Measurements from ENCODE around the gene HOXA5. TPM values are rescaled to one million over a fixed set of nuclear protein-coding genes. Genes with fewer than 3 reads are reported as not detected.

Gene HOXA5
- total and polyA plus RNA-seq, 5 donors = 0.17 to 0.43 TPM; not detected in 3

DNA sequence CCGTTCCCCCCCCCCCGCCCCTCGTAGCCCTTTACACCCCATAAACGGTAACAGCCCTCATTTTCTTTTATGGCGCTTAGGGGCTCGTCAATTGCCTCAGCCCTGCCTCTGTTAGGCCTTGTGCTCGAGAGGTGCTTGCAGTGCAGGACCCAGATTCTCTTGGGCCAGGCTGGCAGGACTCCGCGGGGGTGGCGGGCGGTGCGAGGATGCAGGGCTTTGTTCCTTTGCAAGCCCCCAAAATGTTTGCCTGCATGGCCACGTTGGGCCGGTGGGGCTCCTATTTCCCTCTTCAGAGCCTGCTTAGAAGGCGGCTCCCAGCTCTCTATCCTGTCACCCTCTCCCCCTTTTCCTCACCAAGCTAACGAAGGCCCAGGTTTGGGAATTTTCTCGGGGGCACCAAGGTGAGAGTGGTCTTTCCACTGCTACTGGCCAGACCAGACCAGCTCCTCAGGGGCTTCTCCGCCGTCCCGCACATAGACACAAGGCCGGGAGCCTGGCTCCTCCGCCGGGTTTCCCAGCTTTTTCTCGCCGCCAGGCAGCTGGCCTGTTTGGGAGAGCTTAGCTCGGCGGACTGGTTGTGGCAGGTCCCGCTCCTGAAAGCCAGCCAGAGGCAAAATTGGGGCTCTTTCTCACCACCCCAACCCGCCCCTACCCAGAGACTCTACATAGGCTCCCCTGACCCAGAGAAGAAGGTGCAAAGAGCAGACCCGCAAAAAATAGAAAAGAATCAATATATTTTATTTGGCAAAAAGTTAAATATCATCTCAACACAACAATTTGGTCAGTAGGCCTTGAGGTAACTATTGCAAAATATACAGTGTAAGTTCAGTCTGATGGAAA lies 18.5 kb upstream of the HOXA5 start:
- 30% methylated on average over 30 of the region's 30 CpGs for WGBS
- Histone ChIP-seq H3K4me3 (ENCODE audit: low read length) (no peak overlapping the region), H3K27ac (ENCODE audit: low read length) (no peak overlapping the region), H3K27me3 (ENCODE audit: control insufficient read depth, insufficient read depth) (no peaks in the 10 kb centered on the region), H3K4me1 (ENCODE audit: control insufficient read depth, insufficient read depth, low read length) (no peaks in the 10 kb centered on the region), H3K9me3 (ENCODE audit: control insufficient read depth, low read length) (no peaks in the 10 kb centered on the region)
- intact Hi-C loops (cut with DNase I) = loop anchor here (5.0 to 10.0 kb wide), 4 partner anchors 480 to 1277 kb away; no protein-coding TSS in a partner anchor
- ATAC-seq (no peak), DNase-seq (peak in 2 of 3 donors; percentile 34 to 61)

DNA sequence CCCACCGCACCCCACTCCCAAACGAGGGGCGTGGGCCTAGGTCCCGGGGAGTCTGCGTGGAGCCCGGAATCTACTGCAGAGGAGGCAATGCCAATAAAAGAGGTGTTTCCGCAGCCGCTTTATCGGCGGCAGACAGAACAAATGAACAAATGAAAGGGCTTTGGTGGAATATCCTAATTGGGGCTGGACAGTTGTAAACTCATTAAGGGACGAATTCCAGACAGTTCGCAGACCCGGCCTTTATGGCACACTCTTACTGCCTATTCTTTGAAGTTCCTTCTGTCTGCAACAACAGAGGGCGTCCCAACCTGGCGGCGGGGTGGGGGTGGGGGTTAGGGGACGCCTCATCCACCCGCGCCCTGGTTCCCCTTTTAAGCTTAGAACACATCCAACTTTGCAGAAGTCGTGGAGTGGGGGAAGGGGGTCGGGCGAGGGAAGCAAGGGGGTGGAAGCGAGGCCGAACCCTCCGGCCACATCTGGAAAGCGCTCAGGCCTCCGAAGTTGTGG lies 17.8 kb upstream of the HOXA5 start:
- WGBS = 6% methylated on average over 27 of the region's 27 CpGs
- ATAC-seq (peak in 1 of 2 donors; percentile 32), DNase-seq (peak in 2 of 3 donors; percentile 68 to 75)
- Histone ChIP-seq H3K9me3 (ENCODE audit: control insufficient read depth, low read length) (no peaks in the 10 kb centered on the region), H3K4me1 (ENCODE audit: control insufficient read depth, insufficient read depth, low read length) (peaks cover under 1% of the 10 kb centered on the region), H3K4me3 (ENCODE audit: low read length) (peak overlapping the region; percentile 21), H3K27me3 (ENCODE audit: control insufficient read depth, insufficient read depth) (no peaks in the 10 kb centered on the region), H3K27ac (ENCODE audit: low read length) (no peak overlapping the region)
- intact Hi-C loops (cut with DNase I) = loop anchor here (5.0 to 10.0 kb wide), 4 partner anchors 479 to 1276 kb away; no protein-coding TSS in a partner anchor

DNA sequence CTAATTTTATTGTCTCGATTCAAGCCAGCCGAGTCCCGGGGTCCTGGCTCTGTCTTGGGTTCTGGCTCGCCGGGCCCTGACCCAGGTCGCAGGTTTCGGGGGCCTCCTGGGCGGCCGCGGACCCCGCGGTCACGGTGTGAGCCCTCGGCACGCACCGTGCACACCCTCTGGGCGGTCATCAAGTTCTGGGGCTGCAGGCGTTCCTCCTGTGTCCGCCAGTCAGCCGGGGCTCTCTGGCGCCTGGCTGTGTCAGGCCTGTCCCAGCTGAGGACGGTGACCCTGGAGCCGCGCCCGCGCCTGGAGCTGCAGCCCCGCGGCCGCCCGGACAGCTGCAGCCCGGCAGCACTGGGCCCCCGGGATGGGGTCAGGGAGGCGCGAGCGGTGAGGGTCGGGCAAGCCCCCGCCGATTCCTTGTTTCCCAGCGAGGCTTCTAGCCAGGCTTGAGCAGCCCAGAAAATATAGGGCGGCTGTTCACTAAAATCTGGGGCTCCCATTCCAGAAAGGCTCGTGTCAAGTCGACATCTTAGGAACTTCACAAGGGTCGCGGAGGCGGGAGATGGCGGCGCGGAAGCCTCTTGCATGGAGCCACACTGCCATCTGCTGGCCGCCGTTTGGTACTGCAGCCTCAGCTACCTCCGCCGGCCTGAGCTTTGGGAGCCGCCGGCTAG lies 17.2 kb upstream of the HOXA5 start:
- H3K27me3 ChIP-seq (ENCODE audit: control insufficient read depth, insufficient read depth) = no peaks in the 10 kb centered on the region
- DNase-seq (peak; percentile 85 to 93 (median 92)), ATAC-seq (peak; percentile 71 to 88)
- peaks cover 4% of the 10 kb centered on the region for H3K4me1 ChIP-seq (ENCODE audit: control insufficient read depth, insufficient read depth, low read length)
- no peak overlapping the region for H3K27ac ChIP-seq (ENCODE audit: low read length)
- WGBS = 2% methylated on average over 54 of the region's 54 CpGs
- no peaks in the 10 kb centered on the region for H3K9me3 ChIP-seq (ENCODE audit: control insufficient read depth, low read length)
- intact Hi-C loops (cut with DNase I) = loop anchor here (5.0 to 10.0 kb wide), 4 partner anchors 478 to 1276 kb away; no protein-coding TSS in a partner anchor
- H3K4me3 ChIP-seq (ENCODE audit: low read length) = peak overlapping the region; percentile 59

DNA sequence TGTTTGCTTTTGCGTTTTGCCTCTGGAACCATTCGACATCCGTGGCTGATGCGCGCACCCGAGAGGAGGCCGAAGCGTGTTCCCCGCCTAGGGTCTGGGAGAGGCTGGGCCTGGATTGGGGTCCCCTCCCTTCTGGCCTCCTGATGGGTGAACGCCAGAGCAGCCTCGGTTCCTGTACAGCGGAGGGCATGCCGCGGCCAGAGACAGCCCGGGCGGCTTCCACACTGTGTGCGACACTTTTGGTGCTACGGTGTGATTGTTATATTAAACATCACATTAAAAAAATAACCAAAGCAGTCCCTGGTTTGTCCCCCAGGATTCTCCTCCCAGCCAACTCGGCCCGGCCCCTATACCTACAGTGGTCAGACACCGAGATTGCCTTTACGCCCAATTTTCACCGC lies 16.7 kb upstream of the HOXA5 start:
- DNase-seq = peak in 2 of 3 donors; percentile 48 to 54
- Histone ChIP-seq H3K27me3 (ENCODE audit: control insufficient read depth, insufficient read depth) (no peaks in the 10 kb centered on the region), H3K4me3 (ENCODE audit: low read length) (peak overlapping the region; percentile 59), H3K9me3 (ENCODE audit: control insufficient read depth, low read length) (no peaks in the 10 kb centered on the region), H3K27ac (ENCODE audit: low read length) (no peak overlapping the region), H3K4me1 (ENCODE audit: control insufficient read depth, insufficient read depth, low read length) (peaks cover 4% of the 10 kb centered on the region)
- WGBS = 37% methylated on average over 23 of the region's 23 CpGs
- intact Hi-C loops (cut with DNase I) = loop anchor here (5.0 to 10.0 kb wide), 4 partner anchors 478 to 1275 kb away; no protein-coding TSS in a partner anchor
- peak; percentile 3 to 8 for ATAC-seq

GRCh38 chr7:27159266-27160144 lies 16.0 kb upstream of the HOXA5 start:
- Histone ChIP-seq H3K4me1 (ENCODE audit: control insufficient read depth, insufficient read depth, low read length) (peaks cover 7% of the 10 kb centered on the region), H3K27ac (ENCODE audit: low read length) (no peak overlapping the region), H3K9me3 (ENCODE audit: control insufficient read depth, low read length) (no peaks in the 10 kb centered on the region), H3K4me3 (ENCODE audit: low read length) (no peak overlapping the region), H3K27me3 (ENCODE audit: control insufficient read depth, insufficient read depth) (no peaks in the 10 kb centered on the region)
- intact Hi-C loops (cut with DNase I) = loop anchor here (5.0 to 10.0 kb wide), 7 partner anchors 295 to 1285 kb away; partner anchors contain the start of gene SKAP2 (in 1 of the 4)
- no peak for ATAC-seq
- WGBS = 54% methylated on average over 27 of the region's 27 CpGs
- peak in 1 of 3 donors; percentile 31 for DNase-seq

DNA sequence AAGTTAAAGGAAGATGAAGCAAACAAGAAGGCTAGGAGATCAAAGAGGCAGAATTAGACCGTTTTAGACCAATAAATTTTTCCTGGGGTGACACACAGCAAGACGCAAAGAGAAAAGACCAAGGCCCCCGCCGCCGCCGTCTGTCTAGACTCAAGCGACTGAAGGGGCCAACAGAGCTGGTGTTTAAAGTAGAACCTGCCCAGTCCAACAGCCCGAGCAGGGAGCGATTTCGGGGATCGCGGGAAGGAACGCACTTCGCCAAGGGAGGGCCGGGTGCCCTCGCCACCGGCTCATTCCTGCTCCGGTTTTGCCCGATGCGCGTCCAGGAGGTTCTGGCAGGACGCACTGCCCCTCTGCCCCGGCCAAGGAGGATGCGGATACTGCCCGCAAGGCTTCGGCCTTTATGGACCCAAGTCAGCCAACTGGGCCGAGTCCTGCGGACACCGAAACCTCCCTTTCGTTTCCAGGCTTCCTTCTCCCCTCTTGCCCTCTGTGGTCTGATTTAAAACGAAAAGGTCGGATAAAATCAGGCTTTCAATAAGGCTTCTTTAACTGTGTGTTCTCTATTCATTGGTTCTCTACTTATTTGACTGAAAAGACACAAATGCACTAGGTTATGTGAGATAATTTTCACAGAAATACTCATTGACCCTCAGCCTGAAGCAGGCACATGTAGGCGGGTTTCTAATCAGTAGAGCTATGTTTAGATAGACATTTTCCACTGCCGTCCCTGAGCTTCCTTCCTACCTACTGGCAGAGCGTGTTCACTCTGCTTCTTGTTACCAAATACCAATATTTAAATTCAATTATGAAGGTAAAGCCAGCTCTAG lies 15.2 kb upstream of the HOXA5 start:
- intact Hi-C loops (cut with DNase I) = loop anchor here in 2 of 4 donors (10.0 kb wide), 3 partner anchors 294 to 1284 kb away; partner anchors contain the start of gene SKAP2 (in 1 of the 2)
- DNase-seq (no peak), ATAC-seq (no peak)
- no peaks in the 10 kb centered on the region for H3K9me3 ChIP-seq (ENCODE audit: control insufficient read depth, low read length)
- 20% methylated on average over 35 of the region's 35 CpGs for WGBS
- H3K4me1 ChIP-seq (ENCODE audit: control insufficient read depth, insufficient read depth, low read length) = peaks cover 7% of the 10 kb centered on the region
- no peaks in the 10 kb centered on the region for H3K27me3 ChIP-seq (ENCODE audit: control insufficient read depth, insufficient read depth)
- H3K4me3 ChIP-seq (ENCODE audit: low read length) = no peak overlapping the region
- H3K27ac ChIP-seq (ENCODE audit: low read length) = no peak overlapping the region

DNA sequence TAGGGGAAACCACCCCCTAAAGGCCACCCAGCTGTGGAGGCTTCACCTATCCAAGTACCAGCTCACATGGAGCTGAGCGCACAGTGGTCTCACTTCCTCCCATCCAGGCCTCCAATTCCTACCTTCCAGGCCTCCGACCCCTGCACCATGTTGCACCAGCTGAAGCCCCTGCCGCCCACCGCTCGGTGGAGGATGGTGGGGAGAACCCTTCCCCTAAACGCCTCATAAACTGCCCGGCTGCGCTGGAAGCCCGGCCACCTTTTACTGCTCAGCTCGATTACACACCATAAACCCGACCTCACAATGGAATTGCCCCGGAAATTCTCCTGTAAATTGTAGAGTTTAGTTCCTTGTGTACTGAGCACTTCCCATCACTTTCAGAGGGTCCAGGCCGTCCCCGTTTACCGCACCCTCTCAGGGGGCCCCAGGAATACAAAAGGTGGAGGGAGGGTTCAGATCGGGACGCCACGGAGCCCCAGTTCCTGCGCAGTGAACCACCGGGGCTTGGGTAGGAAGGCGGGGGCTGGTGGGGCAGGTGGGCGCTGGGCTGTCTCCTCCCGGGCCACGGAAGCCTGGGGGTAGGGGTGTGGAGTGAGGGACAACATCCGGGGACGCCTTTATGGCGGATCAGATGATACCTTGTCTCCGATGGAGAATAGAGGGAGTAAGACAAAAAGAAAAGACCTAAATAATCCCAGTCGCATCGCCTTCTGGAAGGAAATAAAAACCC lies 14.4 kb upstream of the HOXA5 start:
- intact Hi-C loops (cut with DNase I) = loop anchor here in 2 of 4 donors (10.0 kb wide), 3 partner anchors 293 to 1283 kb away; partner anchors contain the start of gene SKAP2 (in 1 of the 2)
- peaks cover 7% of the 10 kb centered on the region for H3K4me1 ChIP-seq (ENCODE audit: control insufficient read depth, insufficient read depth, low read length)

DNA sequence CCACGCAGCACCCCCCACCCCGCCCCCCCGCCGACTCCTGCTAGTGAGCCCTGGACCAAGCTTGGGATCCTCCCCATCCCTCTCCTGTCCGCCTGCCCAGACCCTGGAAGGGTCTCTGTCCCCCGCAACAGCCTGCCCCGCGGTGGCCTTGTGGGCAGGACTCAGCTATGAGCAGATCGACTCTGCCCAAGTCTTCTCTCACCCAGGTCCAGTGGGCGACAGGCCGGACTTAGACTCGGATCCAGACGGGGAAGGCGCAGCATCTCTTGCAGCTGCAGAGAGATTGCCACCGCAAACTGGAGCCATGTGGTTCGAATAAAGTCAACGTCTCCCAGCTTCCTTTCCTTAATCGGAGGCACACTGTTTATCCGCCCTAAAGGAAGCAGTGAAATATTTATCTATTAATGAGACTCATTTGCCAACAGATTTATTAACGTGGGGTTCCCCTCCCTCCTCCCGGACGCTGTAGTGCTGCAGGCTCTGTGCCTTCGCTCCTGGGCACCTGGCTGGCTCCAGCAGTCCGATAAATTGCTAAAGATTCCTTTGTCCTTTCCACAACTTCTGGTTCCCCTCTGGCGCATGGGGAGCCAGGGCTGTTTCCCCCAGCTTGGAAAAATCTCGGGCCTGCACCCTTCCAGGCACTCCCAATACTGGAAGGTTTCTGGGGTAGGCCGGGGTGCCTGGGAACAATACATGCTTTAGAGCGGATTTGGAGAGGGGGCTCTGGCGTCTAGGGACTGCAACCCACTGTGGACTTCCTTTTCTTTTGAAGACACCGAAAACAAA lies 13.6 kb upstream of the HOXA5 start:
- peaks cover 7% of the 10 kb centered on the region for H3K4me1 ChIP-seq (ENCODE audit: control insufficient read depth, insufficient read depth, low read length)
- no peaks in the 10 kb centered on the region for H3K27me3 ChIP-seq (ENCODE audit: control insufficient read depth, insufficient read depth)
- H3K9me3 ChIP-seq (ENCODE audit: control insufficient read depth, low read length) = no peaks in the 10 kb centered on the region
- peak in 1 of 3 donors; percentile 34 for DNase-seq
- 9% methylated on average over 30 of the region's 30 CpGs for WGBS
- intact Hi-C loops (cut with DNase I) = loop anchor here in 2 of 4 donors (10.0 kb wide), 3 partner anchors 292 to 1282 kb away; partner anchors contain the start of gene SKAP2 (in 1 of the 2)
- H3K27ac ChIP-seq (ENCODE audit: low read length) = no peak overlapping the region
- no peak for ATAC-seq
- H3K4me3 ChIP-seq (ENCODE audit: low read length) = peak overlapping the region; percentile 23

More for the DNA sequence above, 14.4 kb upstream of the HOXA5 start:
- ATAC-seq (no peak), DNase-seq (no peak)
- Histone ChIP-seq H3K4me3 (ENCODE audit: low read length) (no peak overlapping the region), H3K27me3 (ENCODE audit: control insufficient read depth, insufficient read depth) (no peaks in the 10 kb centered on the region), H3K9me3 (ENCODE audit: control insufficient read depth, low read length) (no peaks in the 10 kb centered on the region), H3K27ac (ENCODE audit: low read length) (no peak overlapping the region)
- WGBS = 6% methylated on average over 30 of the region's 30 CpGs
